Effector memory CD4-positive, alpha-beta T cell (primary cell): Measurements from ENCODE around the gene SCN2A.
"Not testable (repeated sequence)": the region's sequence is repeated elsewhere in the genome, so short reads cannot be mapped to it uniquely, and the experiment has no call there.

Source experiments
- DNase-seq, 3 donors: peaks; one replicate each; pipeline ENCODE4 v3.0.0-alpha.2; 2020
- H3K27ac ChIP-seq: 2 replicates; pipeline ENCODE4 v1.7.0; 2013; ENCODE audit warnings: mild to moderate bottlenecking, low read length, moderate library complexity; ENCODE audit not compliant: insufficient read depth, poor library complexity, severe bottlenecking
- H3K27me3 ChIP-seq: replicated peaks from 2 replicates; pipeline ENCODE4 v1.7.0; 2013; ENCODE audit warnings: mild to moderate bottlenecking, low read length; ENCODE audit not compliant: insufficient read depth, control insufficient read depth, poor library complexity, severe bottlenecking
- H3K36me3 ChIP-seq: 2 replicates; pipeline ENCODE4 v1.7.0; 2013; ENCODE audit warnings: mild to moderate bottlenecking, low read length, moderate library complexity; ENCODE audit not compliant: control insufficient read depth, insufficient read depth
- H3K4me1 ChIP-seq: 2 replicates; pipeline ENCODE4 v1.7.0; 2013; ENCODE audit warnings: low read length, mild to moderate bottlenecking; ENCODE audit not compliant: control insufficient read depth, insufficient read depth, poor library complexity, severe bottlenecking
- H3K4me3 ChIP-seq: 2 replicates; pipeline ENCODE4 v1.7.0; 2013; ENCODE audit warnings: low read length, low read depth, mild to moderate bottlenecking; ENCODE audit not compliant: insufficient read depth, poor library complexity, severe bottlenecking
- H3K9me3 ChIP-seq: 2 replicates; pipeline ENCODE4 v1.7.0; 2013; ENCODE audit warnings: mild to moderate bottlenecking, low read length, moderate library complexity; ENCODE audit not compliant: control insufficient read depth

The SCN2A gene

DNA sequence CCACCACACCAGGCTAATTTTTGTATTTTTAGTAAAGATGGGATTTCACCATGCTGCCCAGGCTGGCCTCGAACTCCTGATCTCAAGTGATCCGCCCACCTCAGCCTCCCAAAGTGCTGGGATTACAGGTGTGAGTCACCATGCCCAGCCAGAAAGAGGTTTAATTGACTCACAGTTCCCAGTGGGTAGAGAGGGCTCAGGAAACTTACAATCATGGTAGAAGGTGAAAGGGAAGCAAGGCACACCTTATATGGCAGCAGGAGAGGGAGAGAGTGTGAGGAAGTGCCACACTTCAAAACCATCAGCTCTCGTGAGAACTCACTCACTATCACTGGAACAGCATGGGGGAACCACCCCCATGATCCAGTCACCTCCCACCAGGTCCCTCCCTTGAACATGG, 159.4 kb downstream of the SCN2A start:
- DNase-seq, H3K27ac ChIP-seq, H3K4me3 ChIP-seq, H3K9me3 ChIP-seq, H3K27me3 ChIP-seq, H3K4me1 ChIP-seq, H3K36me3 ChIP-seq: not testable (repeated sequence)

DNA sequence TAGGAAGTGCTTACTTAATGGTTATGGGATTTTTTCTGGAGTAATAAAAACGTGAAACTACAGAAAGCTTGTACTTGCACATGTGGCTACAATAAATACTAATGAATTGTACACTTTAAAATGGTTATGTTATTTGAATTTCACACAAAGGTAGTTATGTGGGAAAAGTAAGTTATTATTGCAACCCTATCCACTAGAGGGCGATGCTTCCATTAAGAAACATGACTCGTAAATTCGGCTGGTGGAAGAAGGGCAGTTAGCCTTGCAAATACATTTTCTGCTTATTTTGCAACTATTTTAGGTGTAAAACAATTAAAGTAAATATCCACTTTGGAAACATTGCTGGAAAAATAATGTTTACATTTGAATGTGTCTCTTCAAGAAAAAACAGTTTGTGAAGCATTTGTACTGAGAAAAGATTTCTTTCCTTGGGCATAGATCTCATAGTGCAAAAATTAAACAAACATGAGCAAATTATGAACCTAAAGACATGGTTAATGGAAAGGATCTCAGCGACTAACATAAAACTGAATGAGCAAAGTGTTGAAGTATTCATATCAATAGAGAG, 162.2 kb downstream of the SCN2A start:
- DNase-seq, result no peak
- H3K4me3 ChIP-seq, result no peak overlapping the region

GRCh38 chr2:165402162-165402561, 162.9 kb downstream of the SCN2A start:
- no peak for DNase-seq
- no peaks in the 10 kb centered on the region for H3K4me1 ChIP-seq
- no peaks in the 10 kb centered on the region for H3K27me3 ChIP-seq
- H3K4me3 ChIP-seq, result no peak overlapping the region
- H3K36me3 ChIP-seq, result no peaks in the 10 kb centered on the region
- H3K27ac ChIP-seq, result no peak overlapping the region
- no peaks in the 10 kb centered on the region for H3K9me3 ChIP-seq

More for the DNA sequence above, 162.2 kb downstream of the SCN2A start:
- Histone ChIP-seq H3K4me1 (no peaks in the 10 kb centered on the region), H3K36me3 (no peaks in the 10 kb centered on the region), H3K27me3 (no peaks in the 10 kb centered on the region), H3K27ac (no peak overlapping the region), H3K9me3 (no peaks in the 10 kb centered on the region)

GRCh38 chr2:165406173-165406572, 167.0 kb downstream of the SCN2A start:
- H3K4me1 ChIP-seq, result no peaks in the 10 kb centered on the region
- no peaks in the 10 kb centered on the region for H3K27me3 ChIP-seq
- no peaks in the 10 kb centered on the region for H3K9me3 ChIP-seq
- no peak for DNase-seq
- H3K27ac ChIP-seq, result no peak overlapping the region
- H3K4me3 ChIP-seq, result no peak overlapping the region
- no peaks in the 10 kb centered on the region for H3K36me3 ChIP-seq

GRCh38 chr2:165407466-165407865, 168.3 kb downstream of the SCN2A start:
- no peaks in the 10 kb centered on the region for H3K36me3 ChIP-seq
- no peak overlapping the region for H3K4me3 ChIP-seq
- H3K27ac ChIP-seq, result no peak overlapping the region
- no peak for DNase-seq
- no peaks in the 10 kb centered on the region for H3K27me3 ChIP-seq
- no peaks in the 10 kb centered on the region for H3K9me3 ChIP-seq
- no peaks in the 10 kb centered on the region for H3K4me1 ChIP-seq

DNA sequence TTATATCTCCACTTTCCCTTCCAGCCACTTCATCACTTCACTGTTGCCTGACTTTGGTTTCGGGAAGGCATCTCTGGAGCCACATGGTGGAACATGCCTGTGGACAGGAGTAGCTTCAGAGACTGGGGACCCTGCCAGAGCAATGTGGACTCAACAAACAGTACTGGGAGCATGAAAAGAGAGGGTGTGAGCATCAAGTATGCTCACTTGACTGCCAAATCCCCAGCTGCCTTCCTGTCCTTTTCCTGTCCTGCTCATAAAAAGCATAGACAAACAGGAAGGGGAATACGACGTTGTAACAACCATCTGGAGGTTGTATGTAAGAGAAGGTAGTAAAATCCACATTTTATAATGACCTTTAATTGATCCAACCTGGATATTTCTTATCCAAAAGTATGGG, 169.0 kb downstream of the SCN2A start:
- Histone ChIP-seq H3K27ac (no peak overlapping the region), H3K4me3 (no peak overlapping the region), H3K9me3 (no peaks in the 10 kb centered on the region), H3K4me1 (no peaks in the 10 kb centered on the region), H3K36me3 (no peaks in the 10 kb centered on the region), H3K27me3 (no peaks in the 10 kb centered on the region)
- no peak for DNase-seq

DNA sequence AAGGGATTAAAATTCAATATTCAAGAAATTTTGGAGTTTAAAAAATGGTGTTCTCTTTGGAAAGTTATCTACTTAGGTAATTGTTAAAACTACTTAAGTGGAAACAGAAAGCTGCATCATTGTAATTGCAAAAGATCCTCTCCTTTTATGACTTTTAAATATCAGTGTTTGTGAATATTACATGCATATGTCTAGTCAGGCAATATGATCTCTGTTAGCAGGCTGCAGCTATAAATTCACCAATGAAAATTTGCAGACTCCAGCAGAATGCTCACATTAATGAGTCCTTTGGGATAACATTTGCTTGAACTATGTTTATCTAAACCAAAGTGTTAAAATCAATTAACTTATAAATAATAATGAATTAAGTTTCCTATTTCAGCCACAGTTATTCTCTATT, 171.1 kb downstream of the SCN2A start:
- Histone ChIP-seq H3K4me3 (no peak overlapping the region), H3K36me3 (no peaks in the 10 kb centered on the region), H3K9me3 (no peaks in the 10 kb centered on the region), H3K27me3 (peaks cover 4% of the 10 kb centered on the region), H3K4me1 (no peaks in the 10 kb centered on the region), H3K27ac (no peak overlapping the region)
- no peak for DNase-seq

DNA sequence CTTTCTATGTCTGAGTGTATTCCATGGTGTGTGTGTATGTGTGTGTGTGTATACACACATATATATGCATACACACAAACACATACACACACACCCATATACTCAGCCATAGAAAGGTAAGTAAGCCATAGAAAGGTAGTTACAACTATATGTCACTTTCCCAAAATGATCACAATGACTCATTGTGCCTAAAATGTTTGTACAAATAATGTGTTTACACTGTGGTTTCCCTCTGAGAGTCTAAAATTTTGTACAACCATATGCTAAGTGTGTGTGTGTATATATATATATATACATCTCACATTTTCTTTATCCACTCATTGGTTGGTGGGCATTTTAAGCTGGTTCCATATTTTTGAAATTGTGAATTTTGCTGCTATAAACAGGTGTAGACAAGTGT, 175.0 kb downstream of the SCN2A start:
- Histone ChIP-seq H3K4me3 (no peak overlapping the region), H3K4me1 (no peaks in the 10 kb centered on the region), H3K9me3 (no peaks in the 10 kb centered on the region), H3K36me3 (no peaks in the 10 kb centered on the region), H3K27me3 (peaks cover 4% of the 10 kb centered on the region), H3K27ac (no peak overlapping the region)
- no peak for DNase-seq

DNA sequence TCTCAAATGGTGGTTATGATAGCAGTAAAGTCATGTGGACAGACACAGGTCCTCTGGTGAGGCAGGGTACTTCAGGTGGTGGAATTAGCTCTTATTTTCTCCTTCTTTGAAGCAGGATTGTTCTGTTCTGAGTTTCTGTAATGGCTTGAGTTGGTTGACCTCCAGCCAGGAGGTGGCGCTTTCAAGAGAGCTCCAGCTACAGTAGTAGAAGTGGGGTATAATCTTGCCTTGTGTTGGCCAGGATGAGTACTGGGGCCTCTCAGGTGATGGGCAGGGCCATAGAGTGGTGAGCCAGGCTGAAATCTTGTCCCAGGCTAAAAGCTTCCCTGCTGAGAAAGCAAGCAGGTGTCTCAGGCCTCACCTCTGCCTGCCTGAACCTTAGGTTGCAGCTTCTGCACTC, 177.8 kb downstream of the SCN2A start:
- Histone ChIP-seq H3K4me3 (no peak overlapping the region), H3K27ac (no peak overlapping the region), H3K27me3 (peaks cover 4% of the 10 kb centered on the region), H3K4me1 (no peaks in the 10 kb centered on the region), H3K9me3 (no peaks in the 10 kb centered on the region), H3K36me3 (no peaks in the 10 kb centered on the region)
- no peak for DNase-seq

DNA sequence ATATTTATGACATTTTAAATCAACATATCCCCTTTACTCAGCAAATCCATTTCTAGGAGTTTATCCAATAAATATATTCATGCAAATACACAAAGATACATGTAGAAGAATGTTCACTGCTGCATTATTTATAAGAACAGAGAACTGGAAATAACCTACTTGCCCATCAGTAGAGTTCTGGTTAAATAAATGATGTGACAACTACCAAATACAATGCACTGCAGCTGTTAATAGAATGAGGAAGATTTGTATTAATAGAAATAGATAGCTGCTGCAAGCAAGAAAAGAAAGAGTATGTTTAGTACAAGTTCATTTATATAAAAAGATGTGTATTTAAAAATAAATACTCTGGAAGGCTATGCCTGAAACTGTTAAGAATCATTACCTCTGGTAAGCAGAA, 181.0 kb downstream of the SCN2A start:
- no peak overlapping the region for H3K4me3 ChIP-seq
- H3K4me1 ChIP-seq, result no peaks in the 10 kb centered on the region
- no peaks in the 10 kb centered on the region for H3K9me3 ChIP-seq
- H3K36me3 ChIP-seq, result no peaks in the 10 kb centered on the region
- no peaks in the 10 kb centered on the region for H3K27me3 ChIP-seq
- no peak overlapping the region for H3K27ac ChIP-seq
- no peak for DNase-seq

DNA sequence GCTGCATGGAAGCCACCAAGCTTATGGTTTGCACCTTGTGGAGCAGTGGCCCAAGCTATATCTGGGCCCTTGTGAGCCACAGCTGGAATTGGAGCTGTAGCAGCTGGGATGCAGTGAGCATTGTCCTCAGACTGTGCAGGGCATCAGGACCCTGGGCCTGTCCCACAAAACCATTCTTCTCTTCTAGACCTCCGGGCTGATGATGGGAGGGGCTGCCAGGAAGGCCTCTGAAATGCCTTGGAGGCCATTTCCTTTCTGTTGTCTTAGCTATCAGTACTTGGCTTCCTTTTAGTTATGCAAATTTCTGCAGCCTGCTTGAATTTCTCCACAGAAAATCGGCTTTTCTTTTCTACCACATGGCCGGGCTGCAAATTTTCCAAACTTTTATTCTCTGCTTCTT, 183.9 kb downstream of the SCN2A start:
- H3K4me1 ChIP-seq, result no peaks in the 10 kb centered on the region

More for the DNA sequence above, 183.9 kb downstream of the SCN2A start:
- H3K9me3 ChIP-seq, result no peaks in the 10 kb centered on the region
- no peak overlapping the region for H3K27ac ChIP-seq
- no peak overlapping the region for H3K4me3 ChIP-seq
- H3K27me3 ChIP-seq, result no peaks in the 10 kb centered on the region
- no peaks in the 10 kb centered on the region for H3K36me3 ChIP-seq
- DNase-seq, result no peak
